ENCODE data around the gene VANGL2.

The VANGL2 gene

GRCh38 chr1:160365325-160365724 lies 35.0 kb upstream of the VANGL2 start:
- no peak overlapping the region for H3K27ac ChIP-seq
- TF ChIP-seq CTCF (conservative IDR thresholded peaks at IDR 0.05): no peak

GRCh38 chr1:160366731-160367515 lies 33.4 kb upstream of the VANGL2 start, which contains the start of gene NHLH1:
Gene NHLH1, plus strand, starts transcription at chr1:160367071. Its CDS starts 3,661 bp downstream, at chr1:160370732.
- H3K27ac ChIP-seq: no peak within 1 kb of the TSS
- no peak for TF ChIP-seq CTCF (conservative IDR thresholded peaks at IDR 0.05)

- H3K27ac ChIP-seq: no peak overlapping the region
- TF ChIP-seq CTCF (conservative IDR thresholded peaks at IDR 0.05): no peak
Measured at GRCh38 chr1:160367516-160367900, 32.9 kb upstream of the VANGL2 start.

GRCh38 chr1:160367934-160368923 lies 32.1 kb upstream of the VANGL2 start:
- H3K27ac ChIP-seq: no peak overlapping the region
- no peak for TF ChIP-seq CTCF (conservative IDR thresholded peaks at IDR 0.05)

GRCh38 chr1:160369087-160369486 lies 31.3 kb upstream of the VANGL2 start:
- no peak overlapping the region for H3K27ac ChIP-seq
- TF ChIP-seq CTCF (conservative IDR thresholded peaks at IDR 0.05): no peak

- no peak overlapping the region for H3K27ac ChIP-seq
- TF ChIP-seq CTCF (conservative IDR thresholded peaks at IDR 0.05): no peak
Measured at GRCh38 chr1:160370561-160371345, 29.6 kb upstream of the VANGL2 start.

GRCh38 chr1:160371346-160371631 lies 29.1 kb upstream of the VANGL2 start:
- no peak overlapping the region for H3K27ac ChIP-seq
- no peak for TF ChIP-seq CTCF (conservative IDR thresholded peaks at IDR 0.05)
